Activated T-cell treated with anti-CD3 and anti-CD28 coated beads, Interleukin-2, amount 50 U/mL, for 1 hour (primary cell): ENCODE measurements around the gene TAOK1.

ENCODE experiments used
- DNase-seq: peaks from one replicate; pipeline ENCODE4 v3.0.0-alpha.2; 2020

TAOK1 gene

GRCh38 chr17:29572691-29573557, 182.8 kb downstream of the TAOK1 start:
- peak; percentile 74 for DNase-seq

- DNase-seq: no peak
Measured at GRCh38 chr17:29573558-29573869, 183.4 kb downstream of the TAOK1 start.

GRCh38 chr17:29573871-29574731, 183.9 kb downstream of the TAOK1 start:
- peak; percentile 14 for DNase-seq

GRCh38 chr17:29574732-29575510, 184.8 kb downstream of the TAOK1 start:
- DNase-seq: no peak

- DNase-seq: peak; percentile 13
Measured at GRCh38 chr17:29575511-29576213, 185.5 kb downstream of the TAOK1 start.

GRCh38 chr17:29576214-29577000, 186.2 kb downstream of the TAOK1 start:
- DNase-seq: no peak

GRCh38 chr17:29577001-29577370, 186.8 kb downstream of the TAOK1 start:
- no peak for DNase-seq

GRCh38 chr17:29577385-29578211, 187.4 kb downstream of the TAOK1 start:
- DNase-seq: no peak

GRCh38 chr17:29578626-29579485, 188.7 kb downstream of the TAOK1 start:
- no peak for DNase-seq

GRCh38 chr17:29579866-29580771, 190.0 kb downstream of the TAOK1 start:
- peak; percentile 92 for DNase-seq

- no peak for DNase-seq
Measured at GRCh38 chr17:29581583-29582253, 191.6 kb downstream of the TAOK1 start.

- DNase-seq: no peak
Measured at GRCh38 chr17:29582254-29582765, 192.1 kb downstream of the TAOK1 start.

GRCh38 chr17:29582772-29583171, 192.6 kb downstream of the TAOK1 start:
- no peak for DNase-seq

- no peak for DNase-seq
Measured at GRCh38 chr17:29583324-29584248, 193.4 kb downstream of the TAOK1 start.

GRCh38 chr17:29584452-29585079, 194.4 kb downstream of the TAOK1 start:
- DNase-seq: peak; percentile 17

GRCh38 chr17:29585080-29585751, 195.1 kb downstream of the TAOK1 start:
- peak; percentile 50 for DNase-seq
